ENCODE measurements around the gene GMPR2.

DNA sequence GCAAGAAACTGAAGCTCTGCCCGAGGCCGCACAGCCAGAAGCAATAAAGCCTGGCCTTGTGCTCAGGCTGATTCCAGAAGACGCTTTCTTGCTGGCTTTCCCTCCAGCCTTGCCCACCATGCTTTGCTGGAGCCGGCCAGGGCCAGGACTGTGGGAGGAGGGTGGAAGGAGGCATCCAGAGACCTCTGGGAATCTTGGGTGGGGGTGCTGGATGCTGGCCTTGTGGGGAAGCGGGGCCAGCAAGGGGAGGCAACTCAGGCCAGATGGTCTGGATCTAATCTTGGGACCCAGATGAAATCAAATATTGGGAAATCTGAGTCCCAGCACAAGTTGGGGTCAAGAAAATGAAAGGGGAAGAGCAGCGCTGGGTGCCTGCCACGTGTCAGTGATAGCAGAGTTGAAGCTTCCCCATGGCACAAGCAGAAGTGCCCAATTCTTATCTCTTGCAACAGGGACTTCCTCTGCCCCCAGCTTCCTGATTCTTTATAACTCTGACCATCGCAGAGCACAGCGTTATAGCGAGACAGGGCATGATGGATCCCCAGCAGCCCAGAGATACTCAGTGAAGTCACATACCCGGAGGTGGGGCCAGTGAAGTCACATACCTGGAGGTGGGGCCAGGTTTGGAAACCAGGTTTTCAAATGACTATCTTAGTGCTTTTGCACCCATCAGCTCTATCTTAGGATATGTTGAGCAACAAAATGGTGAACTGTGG is 45.0 kb downstream of the GMPR2 start:
- TF ChIP-seq POLR2A (IDR thresholded peaks at IDR 0.05; ENCODE audit: low read depth, low read length) (no peak), TAF1 (IDR thresholded peaks at IDR 0.05; ENCODE audit: low read depth, low read length) (no peak)

All from GM12891 (cell line).